Renal cortex interstitium (tissue), 11 donors: ENCODE results near the gene NDUFB5. TPM values are rescaled to one million over a fixed set of nuclear protein-coding genes. Genes with fewer than 3 reads are reported as not detected.
A peak's percentile ranks its signal among the peaks of the same experiment; 100 is the strongest.
"Not testable (repeated sequence)": the region's sequence is repeated elsewhere in the genome, so short reads cannot be mapped to it uniquely, and the experiment has no call there.

Experiments
- DNase-seq, 11 donors: peaks; one replicate each; pipeline ENCODE4 v3.0.0-alpha.2; 2013; ENCODE audit warnings: low read depth in 9 of 11, low spot score in 4 of 11; ENCODE audit errors: extremely low read depth in 1 of 11
- polyA plus RNA-seq, 3 donors: library from polyadenylated mRNA; unstranded; fragments of 120-200 nt; gene quantifications; one replicate each; pipeline ENCODE4 v1.2.1, GENCODE V29; 2013; ENCODE audit not compliant: insufficient read length in 3 of 3

The NDUFB5 gene
- polyA plus RNA-seq, 3 donors, result 177 to 206 (median 182) TPM

- no peak for DNase-seq
Measured at GRCh38 chr3:179608931-179609720, 4.5 kb downstream of the NDUFB5 start.

GRCh38 chr3:179610066-179610465 lies 5.5 kb downstream of the NDUFB5 start:
- no peak for DNase-seq

DNA sequence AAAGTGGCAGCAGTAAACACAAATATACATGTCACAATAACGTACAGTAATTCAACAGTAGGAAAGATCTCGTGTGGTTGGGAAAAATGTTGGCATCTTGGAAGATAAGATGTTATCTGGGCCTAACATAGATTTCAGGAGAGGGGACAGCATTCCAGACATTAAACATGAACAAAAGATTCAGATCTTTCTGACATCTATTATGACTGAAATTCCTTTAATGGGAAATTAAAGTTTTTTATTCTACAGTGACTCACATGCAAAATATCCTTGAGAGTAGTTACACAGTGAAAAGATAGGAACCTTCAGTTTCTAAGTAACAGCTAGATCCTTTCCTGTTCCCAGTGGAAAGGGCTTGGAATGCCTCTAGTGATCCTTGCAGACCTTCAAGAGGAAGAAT lies 9.2 kb downstream of the NDUFB5 start:
- no peak for DNase-seq

DNA sequence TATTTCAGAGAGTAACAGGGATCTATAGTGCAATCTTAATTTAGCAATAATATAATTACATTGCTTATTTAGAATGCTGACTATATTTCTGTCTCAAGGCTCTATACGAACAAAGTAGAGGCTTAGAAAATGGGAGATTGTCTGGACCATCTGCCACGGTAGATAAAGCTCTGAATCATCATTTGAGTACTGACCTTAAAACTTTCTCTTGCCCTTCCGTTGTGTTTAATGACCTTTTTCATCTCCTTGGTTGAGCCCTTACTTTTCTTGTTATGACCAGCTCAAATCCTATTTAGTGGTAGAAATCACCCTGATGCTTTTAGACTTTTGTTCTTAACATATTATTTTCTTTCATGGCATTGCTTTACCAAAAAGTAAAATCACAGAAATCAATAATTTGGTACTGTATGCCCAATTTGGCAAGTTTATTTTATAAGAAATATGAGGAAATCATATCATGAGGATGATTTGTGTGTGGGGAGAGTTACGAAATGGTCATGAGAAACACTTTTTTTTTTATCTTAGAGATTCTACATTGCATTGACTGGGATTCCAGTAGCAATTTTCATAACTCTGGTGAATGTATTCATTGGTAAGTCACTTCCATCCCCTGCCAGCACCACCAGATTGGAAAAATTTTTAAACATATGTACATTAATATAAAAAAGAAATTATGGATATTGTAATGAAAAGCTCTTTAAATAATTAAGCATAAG lies 11.0 kb downstream of the NDUFB5 start:
- DNase-seq, result no peak

DNA sequence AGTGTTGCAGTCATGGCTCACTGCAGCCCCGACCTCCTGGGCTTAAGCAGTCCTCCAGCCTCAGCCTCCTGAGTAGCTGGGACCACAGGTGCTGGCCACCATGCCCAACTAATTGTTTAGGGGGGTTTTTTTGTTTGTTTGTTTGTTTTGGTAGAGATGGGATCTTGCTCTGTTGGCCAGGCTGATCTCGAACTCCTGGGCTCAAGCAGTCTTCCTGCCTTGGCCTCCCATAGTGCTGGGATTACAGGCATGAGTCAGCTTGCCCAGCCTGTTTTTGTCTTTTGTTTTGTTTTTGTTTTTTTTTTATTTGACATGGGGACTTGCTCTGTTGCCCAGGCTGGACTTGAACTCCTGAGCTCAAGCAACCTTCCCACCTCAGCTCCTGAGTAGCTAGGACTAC lies 17.4 kb downstream of the NDUFB5 start:
- no peak for DNase-seq

- no peak for DNase-seq
Measured at GRCh38 chr3:179624451-179624850, 19.9 kb downstream of the NDUFB5 start.

GRCh38 chr3:179630753-179631451 lies 26.3 kb downstream of the NDUFB5 start:
- DNase-seq, result no peak

- no peak for DNase-seq
Measured at GRCh38 chr3:179640469-179640868, 35.9 kb downstream of the NDUFB5 start.

DNA sequence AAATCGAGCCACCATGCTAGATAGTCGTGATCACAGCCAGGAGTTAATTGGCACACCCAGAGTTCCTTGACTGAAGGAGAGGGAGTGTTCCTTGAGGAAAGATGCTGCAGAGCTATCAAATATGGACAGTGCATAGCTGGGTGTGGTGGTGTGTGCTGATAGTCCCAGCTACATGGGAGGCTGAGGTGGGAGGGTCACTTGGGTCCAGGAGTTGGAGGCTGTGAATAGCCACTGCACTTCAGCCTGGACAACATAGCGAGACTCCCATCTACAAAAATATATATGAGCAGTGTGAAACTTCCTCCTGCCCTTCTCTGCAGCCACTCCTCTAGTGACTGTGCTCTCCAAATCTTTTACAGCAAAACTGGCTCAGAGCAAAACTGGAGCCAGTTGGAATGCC lies 38.3 kb downstream of the NDUFB5 start:
- no peak for DNase-seq

DNA sequence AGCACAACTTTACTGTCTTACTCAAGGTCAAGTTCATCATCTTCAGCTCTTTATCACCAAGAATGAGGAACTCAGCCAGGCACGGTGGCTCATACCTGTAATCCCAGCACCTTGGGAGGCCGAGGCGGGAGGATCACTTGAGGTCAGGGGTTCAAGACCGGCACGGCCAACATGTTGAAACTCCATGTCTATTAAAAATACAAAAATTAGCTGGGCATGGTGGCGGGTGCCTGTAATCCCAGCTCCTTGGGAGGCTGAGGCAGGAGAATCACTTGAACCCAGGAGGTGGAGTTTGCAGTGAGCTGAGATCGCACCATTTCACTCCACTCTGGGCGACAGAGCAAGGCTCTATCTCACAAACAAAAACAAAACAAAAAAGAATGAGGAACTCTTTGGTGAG lies 39.2 kb downstream of the NDUFB5 start:
- DNase-seq, result not testable (repeated sequence)

GRCh38 chr3:179646177-179646576 lies 41.6 kb downstream of the NDUFB5 start:
- DNase-seq, result no peak

GRCh38 chr3:179651687-179652446 lies 47.3 kb downstream of the NDUFB5 start:
- no peak for DNase-seq

GRCh38 chr3:179652447-179653095 lies 48.0 kb downstream of the NDUFB5 start, which contains the start of gene USP13:
Gene USP13 (plus strand): TSS chr3:179653040. CDS start chr3:179653226, 186 bp downstream.
- DNase-seq, result peak in 8 of 11 donors; percentile 44 to 76 (median 72)

- DNase-seq, result peak in 8 of 11 donors; percentile 51 to 68 (median 63)
Measured at GRCh38 chr3:179653096-179653797, 48.7 kb downstream of the NDUFB5 start.

- DNase-seq, result no peak
Measured at GRCh38 chr3:179655236-179655635, 50.6 kb downstream of the NDUFB5 start.

DNA sequence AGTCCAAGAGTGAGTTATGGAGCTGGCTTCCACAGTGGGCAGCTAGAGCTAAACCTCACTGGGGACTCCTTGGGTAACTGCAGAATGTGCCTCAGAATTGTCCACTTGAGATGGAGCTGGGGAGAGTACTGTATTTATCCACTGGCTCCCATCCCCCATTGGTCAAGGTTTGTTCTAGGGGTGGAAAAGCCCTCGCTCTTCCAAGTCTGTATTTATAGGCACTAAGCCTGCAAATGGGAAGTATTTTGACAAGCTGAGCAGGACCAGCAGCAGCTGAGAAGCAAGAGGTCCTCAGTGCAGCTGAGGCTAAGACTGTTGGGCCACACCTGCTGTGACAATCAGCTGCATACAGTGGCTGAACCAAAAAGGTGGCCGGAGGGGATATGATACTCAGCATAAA lies 54.0 kb downstream of the NDUFB5 start:
- DNase-seq, result no peak

DNA sequence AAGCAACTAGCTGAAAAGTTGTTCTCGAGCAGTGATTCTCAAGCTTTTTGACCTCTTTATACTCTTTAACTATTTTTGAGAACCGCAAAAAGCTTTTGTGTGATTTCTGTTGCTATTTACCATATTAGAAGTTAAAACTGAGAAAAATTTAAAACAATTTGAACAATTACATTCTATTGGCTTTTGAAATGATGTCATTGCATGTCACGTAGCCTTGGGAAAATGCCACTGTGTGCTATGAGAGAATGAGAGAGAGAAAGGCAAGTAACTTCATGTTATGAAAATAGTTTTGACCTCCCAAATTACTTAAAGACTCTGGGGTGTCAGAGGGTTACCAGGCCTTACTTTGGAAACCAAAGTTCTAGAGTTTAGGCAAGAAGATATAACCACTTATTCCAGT lies 56.3 kb downstream of the NDUFB5 start:
- DNase-seq, result no peak

GRCh38 chr3:179661777-179662176 lies 57.2 kb downstream of the NDUFB5 start:
- DNase-seq, result no peak
